KMS-11 (cell line): ENCODE measurements around the gene SMG6.
"Not testable (repeated sequence)": the region's sequence is repeated elsewhere in the genome, so short reads cannot be mapped to it uniquely, and the experiment has no call there.

Experiments
- H2AFZ ChIP-seq: fragments of 200-600 bp; sonication (generic); 2 replicates; pipeline ENCODE4 v1.6.1; 2016; ENCODE audit warnings: antibody characterized with exemption, mixed run types, low read depth
- H3K27ac ChIP-seq: fragments of 200-600 bp; sonication (generic); 2 replicates; pipeline ENCODE4 v1.6.1; 2016; ENCODE audit warnings: mild to moderate bottlenecking, mixed run types
- H3K27me3 ChIP-seq: fragments of 200-600 bp; sonication (generic); 2 replicates; pipeline ENCODE4 v1.6.1; 2017; ENCODE audit warnings: mild to moderate bottlenecking, low read depth, mixed run types, moderate library complexity; ENCODE audit not compliant: insufficient read depth
- H3K36me3 ChIP-seq: fragments of 200-600 bp; sonication (generic); 2 replicates; pipeline ENCODE4 v1.6.1; 2017; ENCODE audit warnings: mild to moderate bottlenecking, mixed run types; ENCODE audit not compliant: insufficient read depth
- H3K4me1 ChIP-seq: fragments of 200-600 bp; sonication (generic); 2 replicates; pipeline ENCODE4 v1.6.1; 2016; ENCODE audit warnings: mild to moderate bottlenecking, low read depth, mixed run types; ENCODE audit not compliant: poor library complexity, severe bottlenecking
- H3K4me2 ChIP-seq: fragments of 200-600 bp; sonication (generic); 2 replicates; pipeline ENCODE4 v1.7.0; 2016; ENCODE audit warnings: mild to moderate bottlenecking, mixed run types
- H3K4me3 ChIP-seq: fragments of 200-600 bp; sonication (generic); IDR thresholded peaks from 2 replicates; pipeline ENCODE4 v1.6.1; 2017; ENCODE audit warnings: low read depth, low read length, mixed read lengths; ENCODE audit not compliant: insufficient read depth
- H3K79me2 ChIP-seq: fragments of 200-600 bp; sonication (generic); 2 replicates; pipeline ENCODE4 v1.6.1; 2016; ENCODE audit warnings: low read depth, mixed run types; ENCODE audit not compliant: insufficient read depth
- H3K9ac ChIP-seq: fragments of 200-600 bp; sonication (generic); 2 replicates; pipeline ENCODE4 v1.6.1; 2016; ENCODE audit warnings: mild to moderate bottlenecking, mixed run types
- H4K20me1 ChIP-seq: fragments of 200-600 bp; sonication (generic); 2 replicates; pipeline ENCODE4 v1.6.1; 2016; ENCODE audit warnings: mild to moderate bottlenecking, mixed run types; ENCODE audit not compliant: insufficient read depth
- TF ChIP-seq, protein P1 (sequence below): fragments of 200-600 bp; sonication (generic); conservative IDR thresholded peaks from 2 replicates; pipeline ENCODE4 v1.6.1; 2017; ENCODE audit warnings: low read depth, mild to moderate bottlenecking, antibody characterized with exemption, low read length, moderate library complexity, mixed read lengths

Gene SMG6

DNA sequence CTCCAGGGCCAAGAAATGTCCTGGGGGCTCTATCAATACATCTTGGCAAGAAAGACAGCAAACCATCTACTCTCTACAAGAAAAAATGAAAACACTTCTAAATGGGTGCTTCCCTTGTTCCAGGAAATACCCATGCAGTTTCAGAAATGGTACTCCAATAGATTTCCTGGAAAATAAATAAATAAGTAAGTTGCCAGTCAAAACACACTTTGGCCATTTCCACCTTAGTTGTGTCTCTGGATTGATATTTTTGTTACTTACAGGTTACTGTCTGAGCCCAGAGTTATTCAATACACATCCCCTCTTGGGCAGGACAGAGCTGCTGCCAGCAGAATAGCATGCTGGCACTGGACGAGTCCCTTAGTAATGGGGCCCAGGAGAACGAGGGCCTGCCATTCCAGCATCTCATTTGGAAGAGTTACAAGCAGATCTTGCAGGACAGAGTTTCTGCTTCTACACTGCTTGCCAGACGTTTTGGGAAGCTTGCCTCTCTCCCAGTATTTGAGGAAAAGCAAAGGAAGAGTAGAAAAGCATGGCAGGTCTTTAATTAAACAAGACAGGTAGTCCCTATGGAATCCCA is 100.5 kb downstream of the SMG6 start:
- no peaks in the 10 kb centered on the region for H4K20me1 ChIP-seq
- H3K79me2 ChIP-seq = no peaks in the 10 kb centered on the region
- peak overlapping the region; percentile 44; the same call in 1 of the 2 replicates for H3K9ac ChIP-seq
- H2AFZ ChIP-seq = no peak overlapping the region
- TF ChIP-seq, protein P1, sequence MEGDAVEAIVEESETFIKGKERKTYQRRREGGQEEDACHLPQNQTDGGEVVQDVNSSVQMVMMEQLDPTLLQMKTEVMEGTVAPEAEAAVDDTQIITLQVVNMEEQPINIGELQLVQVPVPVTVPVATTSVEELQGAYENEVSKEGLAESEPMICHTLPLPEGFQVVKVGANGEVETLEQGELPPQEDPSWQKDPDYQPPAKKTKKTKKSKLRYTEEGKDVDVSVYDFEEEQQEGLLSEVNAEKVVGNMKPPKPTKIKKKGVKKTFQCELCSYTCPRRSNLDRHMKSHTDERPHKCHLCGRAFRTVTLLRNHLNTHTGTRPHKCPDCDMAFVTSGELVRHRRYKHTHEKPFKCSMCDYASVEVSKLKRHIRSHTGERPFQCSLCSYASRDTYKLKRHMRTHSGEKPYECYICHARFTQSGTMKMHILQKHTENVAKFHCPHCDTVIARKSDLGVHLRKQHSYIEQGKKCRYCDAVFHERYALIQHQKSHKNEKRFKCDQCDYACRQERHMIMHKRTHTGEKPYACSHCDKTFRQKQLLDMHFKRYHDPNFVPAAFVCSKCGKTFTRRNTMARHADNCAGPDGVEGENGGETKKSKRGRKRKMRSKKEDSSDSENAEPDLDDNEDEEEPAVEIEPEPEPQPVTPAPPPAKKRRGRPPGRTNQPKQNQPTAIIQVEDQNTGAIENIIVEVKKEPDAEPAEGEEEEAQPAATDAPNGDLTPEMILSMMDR = no peak
- no peak overlapping the region for H3K4me3 ChIP-seq
- peak overlapping the region; percentile 88 for H3K27ac ChIP-seq
- no peaks in the 10 kb centered on the region for H3K36me3 ChIP-seq
- peaks cover 49% of the 10 kb centered on the region for H3K4me1 ChIP-seq
- H3K27me3 ChIP-seq = no peaks in the 10 kb centered on the region
- peak overlapping the region; percentile 91 for H3K4me2 ChIP-seq

DNA sequence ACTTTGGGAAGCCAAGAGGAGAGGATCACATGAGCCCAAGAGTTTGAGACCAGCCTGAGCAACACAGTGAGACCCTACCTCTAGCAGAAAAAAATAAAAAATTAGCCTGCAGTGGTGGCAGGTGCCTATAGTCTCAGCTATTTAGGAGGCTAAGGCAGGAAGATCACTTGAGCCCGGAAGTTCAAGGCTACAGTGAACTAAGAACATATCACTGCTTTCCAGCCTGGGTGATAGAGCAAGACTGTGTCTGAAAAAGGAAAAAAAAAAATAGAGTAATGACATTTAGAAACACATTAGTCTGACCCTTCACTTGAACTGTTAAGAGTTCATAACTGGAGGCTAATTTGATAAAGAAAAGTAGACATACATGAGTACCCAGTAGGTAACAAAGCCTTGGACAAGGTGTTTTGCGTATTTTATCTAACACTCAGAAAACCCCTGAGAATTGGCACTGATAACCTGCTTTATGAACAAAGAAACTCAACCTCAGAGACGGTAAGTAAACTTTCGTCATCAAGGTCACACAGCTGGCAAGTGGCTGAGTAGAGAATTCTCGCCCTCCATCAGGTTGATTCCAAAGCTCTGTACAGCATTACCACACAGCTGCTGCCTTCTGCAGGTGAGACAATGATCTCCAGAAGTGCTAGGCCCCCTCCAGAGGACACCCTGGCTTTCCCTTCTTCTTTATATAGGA is 101.1 kb downstream of the SMG6 start:
- Histone ChIP-seq H3K4me1 (peaks cover 49% of the 10 kb centered on the region), H3K4me3 (no peak overlapping the region), H3K4me2 (peak overlapping the region; percentile 91), H3K27ac (peak overlapping the region; percentile 88), H3K9ac (peak overlapping the region; percentile 44; the same call in 1 of the 2 replicates), H3K36me3 (no peaks in the 10 kb centered on the region), H3K79me2 (no peaks in the 10 kb centered on the region), H2AFZ (0 out of 2 replicates have a peak overlapping the region, but pooled peaks have one; percentile 14), H3K27me3 (no peaks in the 10 kb centered on the region), H4K20me1 (no peaks in the 10 kb centered on the region)
- TF ChIP-seq, protein P1 = no peak

DNA sequence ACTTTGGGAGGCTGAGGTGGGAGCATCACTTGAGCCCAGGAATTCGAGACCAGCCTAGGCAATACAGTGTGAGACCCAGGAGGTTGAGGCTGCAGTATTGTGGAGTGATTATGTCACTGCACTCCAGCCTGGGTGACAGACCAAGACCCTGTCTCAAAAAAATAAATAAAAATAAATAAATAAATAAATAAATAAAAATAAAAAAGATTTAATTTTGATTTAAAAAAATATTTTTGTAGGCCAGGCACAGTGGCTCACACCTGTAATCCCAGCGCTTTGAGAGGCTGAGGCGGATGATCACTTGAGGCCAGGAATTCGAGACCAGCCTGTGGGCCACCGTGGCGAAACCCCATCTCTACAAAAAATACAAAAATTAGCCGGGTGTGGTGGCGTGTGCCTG is 104.2 kb downstream of the SMG6 start:
- H3K4me3 ChIP-seq, H3K27ac ChIP-seq, H3K79me2 ChIP-seq, H4K20me1 ChIP-seq, H3K9ac ChIP-seq, H2AFZ ChIP-seq, H3K36me3 ChIP-seq, H3K27me3 ChIP-seq, H3K4me2 ChIP-seq: not testable (repeated sequence)
- H3K4me1 ChIP-seq = peaks cover 54% of the 10 kb centered on the region

DNA sequence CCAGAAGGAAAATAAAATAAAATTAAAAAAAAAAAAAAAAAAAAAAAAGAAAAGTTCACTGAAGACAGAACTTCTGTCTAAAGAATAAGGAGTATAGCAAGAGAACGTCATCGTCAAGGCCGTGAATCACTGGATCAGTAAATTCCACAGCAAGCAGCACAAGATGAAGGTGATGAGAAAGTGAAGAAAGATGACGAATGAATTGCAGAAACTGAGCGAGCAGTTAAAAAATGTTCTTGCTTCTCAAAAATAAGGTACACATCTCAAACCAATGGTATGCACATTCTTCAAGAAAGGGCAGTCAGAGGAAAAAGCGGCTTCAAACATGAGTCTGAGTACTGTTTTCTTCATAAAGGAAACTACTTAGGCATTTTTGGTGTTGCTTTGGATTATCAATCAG is 104.7 kb downstream of the SMG6 start:
- H3K4me2 ChIP-seq = no peak overlapping the region
- H3K9ac ChIP-seq = no peak overlapping the region
- no peaks in the 10 kb centered on the region for H3K36me3 ChIP-seq
- H3K4me1 ChIP-seq = peaks cover 51% of the 10 kb centered on the region
- H2AFZ ChIP-seq = no peak overlapping the region
- no peaks in the 10 kb centered on the region for H4K20me1 ChIP-seq
- TF ChIP-seq, protein P1 = no peak
- H3K79me2 ChIP-seq = no peaks in the 10 kb centered on the region
- no peak overlapping the region for H3K27ac ChIP-seq
- H3K4me3 ChIP-seq = no peak overlapping the region
- no peaks in the 10 kb centered on the region for H3K27me3 ChIP-seq

DNA sequence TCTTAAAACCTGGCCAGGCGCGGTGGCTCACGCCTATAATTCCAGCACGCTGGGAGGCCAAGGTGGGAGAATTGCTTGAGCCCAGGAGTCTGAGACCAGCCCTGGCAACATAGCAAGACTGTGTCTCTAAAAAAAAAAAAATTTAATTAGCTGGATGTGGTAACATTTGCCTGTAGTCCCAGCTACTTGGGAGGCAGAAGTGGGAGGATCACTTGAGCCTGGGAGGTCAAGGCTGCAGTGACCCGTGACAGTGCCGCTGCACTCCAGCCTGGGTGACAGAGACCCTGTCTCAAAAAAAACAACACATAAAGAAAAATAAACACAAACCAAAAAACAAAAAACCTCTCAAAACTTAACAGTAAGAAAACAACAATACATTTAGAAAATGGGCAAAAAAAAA is 106.3 kb downstream of the SMG6 start:
- TF ChIP-seq, protein P1 = no peak

More for the DNA sequence above, 106.3 kb downstream of the SMG6 start:
- no peaks in the 10 kb centered on the region for H4K20me1 ChIP-seq
- peaks cover 51% of the 10 kb centered on the region for H3K4me1 ChIP-seq
- no peaks in the 10 kb centered on the region for H3K27me3 ChIP-seq
- no peak overlapping the region for H3K4me2 ChIP-seq
- no peak overlapping the region for H3K4me3 ChIP-seq
- no peaks in the 10 kb centered on the region for H3K79me2 ChIP-seq
- H2AFZ ChIP-seq = no peak overlapping the region
- H3K36me3 ChIP-seq = no peaks in the 10 kb centered on the region
- H3K9ac ChIP-seq = no peak overlapping the region
- H3K27ac ChIP-seq = no peak overlapping the region
